Measurements from ENCODE around the gene STUM.

STUM gene

DNA sequence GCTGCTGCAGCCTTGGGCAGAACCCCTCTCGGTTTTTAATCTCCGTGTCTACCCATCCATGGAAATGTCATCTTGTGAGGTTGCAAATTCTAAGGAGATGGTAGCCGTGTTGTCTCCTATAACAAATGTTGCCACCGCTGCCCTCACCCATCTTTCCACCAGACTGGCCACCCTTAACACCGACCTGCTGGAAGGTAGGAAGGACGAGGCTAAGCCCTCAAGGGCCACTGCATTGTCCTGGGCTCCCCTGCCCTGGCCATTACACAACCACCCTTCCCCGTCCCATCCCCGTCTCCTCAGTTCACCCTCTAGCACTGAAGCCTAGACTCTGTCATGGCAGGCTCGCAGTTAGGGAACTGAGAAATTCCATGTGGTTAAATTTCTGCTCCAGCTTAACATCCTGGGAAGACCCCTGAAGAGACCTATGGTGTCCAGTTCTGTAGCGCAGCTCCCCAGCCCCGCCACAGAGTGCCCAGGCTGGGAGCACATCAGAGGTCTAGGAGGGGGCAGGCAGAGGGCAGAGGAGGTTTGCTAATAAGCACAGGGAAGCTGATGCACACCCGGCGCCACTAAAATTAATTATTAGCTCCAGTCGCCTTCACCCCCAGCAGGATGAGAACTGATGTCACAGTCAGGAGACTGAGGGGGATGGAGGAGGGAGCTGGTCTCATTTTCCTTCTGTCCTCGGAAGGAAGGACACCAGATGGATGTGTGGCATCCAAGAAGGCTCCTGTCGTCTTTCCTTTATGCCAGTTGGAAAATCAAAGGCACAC lies 38.3 kb downstream of the STUM start:
- Histone ChIP-seq H3K4me3 (no peak overlapping the region), H3K9ac (ENCODE audit: insufficient read length) (no peak overlapping the region), H3K27ac (no peak overlapping the region), H3K9me3 (ENCODE audit: low read depth, low read length) (no peaks in the 10 kb centered on the region), H3K36me3 (ENCODE audit: insufficient read depth, low read length) (no peaks in the 10 kb centered on the region)
- DNase-seq (ENCODE audit: low read depth, low spot score): no peak
- TF ChIP-seq EZH2 (IDR thresholded peaks at IDR 0.05) (no peak), POLR2AphosphoS5 (IDR thresholded peaks at IDR 0.05; ENCODE audit: borderline replicate concordance, low read depth, low read length) (no peak), FOXP2 (optimal IDR thresholded peaks at IDR 0.05; ENCODE audit: control extremely low read depth, extremely low read length, insufficient read depth) (no peak)

DNA sequence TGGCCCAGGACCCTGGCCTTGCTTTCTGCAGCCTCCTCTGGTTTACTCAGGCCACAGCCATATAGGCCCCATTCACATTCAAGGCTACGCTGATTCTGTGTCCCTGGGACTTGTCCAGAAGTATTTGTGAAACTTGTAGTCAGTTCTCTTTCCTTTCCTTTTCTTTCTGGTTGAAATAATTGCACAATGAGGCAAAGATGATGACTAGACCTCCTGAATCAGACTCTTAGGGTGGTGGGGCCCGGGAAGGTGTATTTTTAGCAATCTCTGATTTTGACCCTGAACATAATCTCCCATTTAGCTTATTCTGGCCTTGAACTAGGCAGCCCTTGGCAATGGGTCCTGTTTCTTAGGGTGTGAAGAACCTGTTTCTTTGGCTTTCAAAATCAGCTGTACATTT lies 39.9 kb downstream of the STUM start:
- DNase-seq (ENCODE audit: low read depth, low spot score): no peak
- H3K4me3 ChIP-seq: no peak overlapping the region
- no peak overlapping the region for H3K9ac ChIP-seq (ENCODE audit: insufficient read length)
- TF ChIP-seq POLR2AphosphoS5 (IDR thresholded peaks at IDR 0.05; ENCODE audit: borderline replicate concordance, low read depth, low read length): no peak
- TF ChIP-seq FOXP2 (optimal IDR thresholded peaks at IDR 0.05; ENCODE audit: control extremely low read depth, extremely low read length, insufficient read depth): no peak
- no peak for TF ChIP-seq EZH2 (IDR thresholded peaks at IDR 0.05)
- H3K27ac ChIP-seq: no peak overlapping the region
- H3K36me3 ChIP-seq (ENCODE audit: insufficient read depth, low read length): no peaks in the 10 kb centered on the region
- no peaks in the 10 kb centered on the region for H3K9me3 ChIP-seq (ENCODE audit: low read depth, low read length)

DNA sequence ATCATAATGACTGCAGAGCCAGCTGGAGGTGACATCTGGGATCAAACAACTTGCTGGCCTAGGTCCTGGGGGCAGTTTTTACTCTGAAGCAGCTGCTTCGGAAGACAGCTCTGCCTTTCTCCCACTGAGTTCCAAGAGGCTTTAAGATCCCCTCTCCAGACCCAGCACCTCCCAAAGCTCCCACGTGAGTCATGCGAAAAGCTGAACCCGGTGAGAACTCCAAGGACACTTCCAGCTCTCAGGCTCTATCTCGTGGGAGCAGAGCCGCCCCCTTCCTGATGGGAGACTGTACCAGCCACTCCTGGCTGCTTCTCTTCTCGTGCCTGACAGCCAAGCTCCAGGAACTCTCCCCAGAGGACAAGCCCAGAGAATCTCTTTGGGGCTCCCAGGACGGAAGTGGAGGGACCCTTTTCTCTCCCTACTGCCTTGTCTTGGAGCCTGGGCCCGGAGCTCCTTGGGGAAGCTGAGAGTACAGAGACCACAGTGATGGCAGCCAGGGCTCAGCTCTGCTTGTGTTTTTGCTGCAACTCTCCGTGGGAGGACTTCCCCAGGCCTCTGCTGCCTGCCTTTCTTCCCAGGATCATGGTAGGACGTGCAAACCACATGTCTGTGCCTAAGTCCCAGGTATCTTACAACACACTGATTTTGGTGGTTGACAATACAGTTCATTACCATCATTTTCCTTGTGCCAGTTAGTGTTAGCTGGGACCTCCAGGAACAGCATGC lies 40.6 kb downstream of the STUM start:
- no peak for DNase-seq (ENCODE audit: low read depth, low spot score)
- Histone ChIP-seq H3K9ac (ENCODE audit: insufficient read length) (no peak overlapping the region), H3K27ac (no peak overlapping the region), H3K9me3 (ENCODE audit: low read depth, low read length) (no peaks in the 10 kb centered on the region), H3K4me3 (no peak overlapping the region), H3K36me3 (ENCODE audit: insufficient read depth, low read length) (no peaks in the 10 kb centered on the region)
- no peak for TF ChIP-seq FOXP2 (optimal IDR thresholded peaks at IDR 0.05; ENCODE audit: control extremely low read depth, extremely low read length, insufficient read depth)
- no peak for TF ChIP-seq EZH2 (IDR thresholded peaks at IDR 0.05)
- TF ChIP-seq POLR2AphosphoS5 (IDR thresholded peaks at IDR 0.05; ENCODE audit: borderline replicate concordance, low read depth, low read length): no peak

DNA sequence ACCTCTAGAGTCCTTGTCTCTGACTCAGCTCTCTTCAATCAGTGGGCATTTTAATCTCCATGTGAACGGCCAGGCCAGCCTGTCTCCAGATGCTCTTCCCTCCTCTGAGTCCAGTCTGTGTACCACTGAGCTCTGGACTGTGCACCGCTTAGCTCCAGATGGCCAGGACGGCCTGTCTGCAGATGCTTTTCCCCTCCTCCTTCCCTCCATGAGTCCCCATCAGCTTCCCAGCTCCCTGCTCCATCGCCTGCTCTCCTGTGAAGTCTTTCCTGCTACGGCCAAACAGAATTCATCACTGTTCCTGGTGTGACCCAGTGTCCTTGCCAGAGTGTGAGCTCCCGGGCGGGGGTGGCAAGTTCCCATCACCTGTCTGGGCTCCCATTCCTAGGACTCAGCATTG lies 42.0 kb downstream of the STUM start:
- Histone ChIP-seq H3K9me3 (ENCODE audit: low read depth, low read length) (no peaks in the 10 kb centered on the region), H3K36me3 (ENCODE audit: insufficient read depth, low read length) (no peaks in the 10 kb centered on the region), H3K9ac (ENCODE audit: insufficient read length) (no peak overlapping the region), H3K4me3 (no peak overlapping the region), H3K27ac (no peak overlapping the region)
- TF ChIP-seq FOXP2 (optimal IDR thresholded peaks at IDR 0.05; ENCODE audit: control extremely low read depth, extremely low read length, insufficient read depth) (no peak), EZH2 (IDR thresholded peaks at IDR 0.05) (no peak), POLR2AphosphoS5 (IDR thresholded peaks at IDR 0.05; ENCODE audit: borderline replicate concordance, low read depth, low read length) (no peak)
- no peak for DNase-seq (ENCODE audit: low read depth, low spot score)

DNA sequence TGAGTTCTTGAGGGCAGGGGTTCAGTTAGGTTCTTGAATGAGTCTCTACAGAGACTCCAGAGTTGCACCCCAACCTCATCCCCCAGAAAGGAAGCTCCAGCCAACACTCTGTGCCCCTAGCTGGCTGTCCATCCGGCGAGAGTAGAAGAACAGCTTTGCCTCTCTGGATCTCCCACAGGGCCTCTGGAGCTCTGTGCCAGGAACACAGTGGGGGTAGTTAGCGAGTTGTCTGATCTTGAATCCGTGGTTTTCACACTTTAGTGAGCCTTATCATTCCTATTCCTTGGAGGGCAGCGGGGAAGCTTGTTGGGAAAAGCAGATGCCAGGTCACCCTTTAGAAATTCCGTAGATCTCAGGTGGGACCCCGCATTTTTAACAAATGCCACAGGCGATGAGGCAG lies 45.0 kb downstream of the STUM start:
- DNase-seq (ENCODE audit: low read depth, low spot score): no peak
- H3K36me3 ChIP-seq (ENCODE audit: insufficient read depth, low read length): no peaks in the 10 kb centered on the region
- no peak overlapping the region for H3K27ac ChIP-seq
- no peak overlapping the region for H3K9ac ChIP-seq (ENCODE audit: insufficient read length)
- H3K9me3 ChIP-seq (ENCODE audit: low read depth, low read length): no peaks in the 10 kb centered on the region
- TF ChIP-seq EZH2 (IDR thresholded peaks at IDR 0.05) (no peak), POLR2AphosphoS5 (IDR thresholded peaks at IDR 0.05; ENCODE audit: borderline replicate concordance, low read depth, low read length) (no peak), FOXP2 (optimal IDR thresholded peaks at IDR 0.05; ENCODE audit: control extremely low read depth, extremely low read length, insufficient read depth) (no peak)
- no peak overlapping the region for H3K4me3 ChIP-seq

DNA sequence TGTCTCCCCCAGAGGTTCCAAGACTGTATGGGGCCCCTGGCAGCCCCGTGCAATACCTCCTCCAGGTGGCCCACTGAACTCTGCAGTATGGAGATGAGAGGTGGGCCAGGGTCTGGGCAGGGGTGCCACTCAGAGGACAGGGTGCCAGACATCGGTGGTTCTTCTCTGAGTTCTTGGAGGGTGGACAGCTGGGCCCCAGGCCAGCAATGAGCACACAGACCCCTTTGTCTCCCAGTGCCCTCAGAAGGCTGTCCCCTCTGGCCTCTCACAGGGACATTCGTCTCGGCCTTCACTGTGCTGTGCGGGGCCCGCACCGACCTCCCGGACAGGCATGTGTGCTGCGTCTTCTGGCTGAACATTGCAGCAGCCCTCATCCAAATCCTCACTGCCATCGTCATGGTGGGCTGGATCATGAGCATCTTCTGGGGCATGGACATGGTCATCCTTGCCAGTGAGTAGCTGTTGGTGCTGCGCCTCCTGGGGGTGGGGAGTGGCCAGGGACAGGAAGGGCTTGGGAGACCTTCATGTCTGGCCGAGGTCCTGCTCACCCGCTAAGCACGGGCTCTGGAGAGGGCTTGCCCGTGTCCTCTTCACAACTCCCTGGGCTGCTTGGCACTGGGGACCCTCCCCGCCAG lies 48.1 kb downstream of the STUM start:
- H3K9ac ChIP-seq (ENCODE audit: insufficient read length): no peak overlapping the region
- no peaks in the 10 kb centered on the region for H3K9me3 ChIP-seq (ENCODE audit: low read depth, low read length)
- no peak for DNase-seq (ENCODE audit: low read depth, low spot score)
- no peak for TF ChIP-seq EZH2 (IDR thresholded peaks at IDR 0.05)
- no peak for TF ChIP-seq FOXP2 (optimal IDR thresholded peaks at IDR 0.05; ENCODE audit: control extremely low read depth, extremely low read length, insufficient read depth)
- no peak for TF ChIP-seq POLR2AphosphoS5 (IDR thresholded peaks at IDR 0.05; ENCODE audit: borderline replicate concordance, low read depth, low read length)
- H3K27ac ChIP-seq: no peak overlapping the region
- no peak overlapping the region for H3K4me3 ChIP-seq
- H3K36me3 ChIP-seq (ENCODE audit: insufficient read depth, low read length): no peaks in the 10 kb centered on the region

DNA sequence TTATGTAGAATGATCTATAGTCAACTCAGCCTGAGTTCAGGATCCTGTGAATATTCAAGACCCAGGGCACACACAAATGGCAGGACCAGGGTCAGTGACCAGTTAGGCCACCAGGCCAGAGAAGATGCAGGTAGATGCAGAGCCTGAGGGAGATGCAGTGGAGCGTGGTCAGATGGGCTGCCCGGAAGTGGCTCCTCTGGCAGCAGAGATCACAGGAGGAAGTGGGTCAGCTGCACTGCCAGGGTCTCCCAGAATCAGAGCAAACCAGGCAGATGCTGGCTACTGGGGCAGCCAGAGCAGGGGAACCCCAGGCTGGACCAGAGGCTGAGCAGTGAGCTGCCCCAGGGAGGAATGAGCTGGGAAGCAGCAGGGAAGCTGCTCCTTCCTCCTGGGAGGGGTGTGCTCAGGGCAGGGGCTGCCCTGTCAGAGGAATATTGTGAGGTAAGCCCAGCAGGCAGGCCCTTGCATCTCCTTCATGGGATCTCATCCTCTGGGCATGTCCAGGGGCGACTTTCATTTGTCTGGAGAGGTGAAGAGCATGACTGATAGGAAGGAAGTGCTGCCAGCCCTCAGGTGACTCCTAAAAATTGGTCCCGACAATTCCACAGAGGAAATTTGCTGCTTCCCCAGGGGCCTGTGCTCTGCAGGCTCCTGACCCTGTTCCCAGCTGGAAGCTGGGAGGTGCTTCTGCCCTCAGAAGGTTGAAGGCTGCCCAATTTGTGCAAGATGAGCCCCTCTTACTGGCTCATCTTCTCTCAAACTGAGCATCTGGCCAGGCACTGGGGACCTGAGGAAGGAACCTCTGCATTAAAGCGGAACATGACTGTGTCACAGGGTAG lies 49.3 kb downstream of the STUM start:
- TF ChIP-seq POLR2AphosphoS5 (IDR thresholded peaks at IDR 0.05; ENCODE audit: borderline replicate concordance, low read depth, low read length) (no peak), EZH2 (IDR thresholded peaks at IDR 0.05) (no peak), FOXP2 (optimal IDR thresholded peaks at IDR 0.05; ENCODE audit: control extremely low read depth, extremely low read length, insufficient read depth) (no peak)
- Histone ChIP-seq H3K9me3 (ENCODE audit: low read depth, low read length) (no peaks in the 10 kb centered on the region), H3K4me3 (no peak overlapping the region), H3K36me3 (ENCODE audit: insufficient read depth, low read length) (no peaks in the 10 kb centered on the region), H3K27ac (no peak overlapping the region), H3K9ac (ENCODE audit: insufficient read length) (no peak overlapping the region)
- DNase-seq (ENCODE audit: low read depth, low spot score): no peak
